ENCODE data around the gene CDK5RAP3.

The CDK5RAP3 gene

DNA sequence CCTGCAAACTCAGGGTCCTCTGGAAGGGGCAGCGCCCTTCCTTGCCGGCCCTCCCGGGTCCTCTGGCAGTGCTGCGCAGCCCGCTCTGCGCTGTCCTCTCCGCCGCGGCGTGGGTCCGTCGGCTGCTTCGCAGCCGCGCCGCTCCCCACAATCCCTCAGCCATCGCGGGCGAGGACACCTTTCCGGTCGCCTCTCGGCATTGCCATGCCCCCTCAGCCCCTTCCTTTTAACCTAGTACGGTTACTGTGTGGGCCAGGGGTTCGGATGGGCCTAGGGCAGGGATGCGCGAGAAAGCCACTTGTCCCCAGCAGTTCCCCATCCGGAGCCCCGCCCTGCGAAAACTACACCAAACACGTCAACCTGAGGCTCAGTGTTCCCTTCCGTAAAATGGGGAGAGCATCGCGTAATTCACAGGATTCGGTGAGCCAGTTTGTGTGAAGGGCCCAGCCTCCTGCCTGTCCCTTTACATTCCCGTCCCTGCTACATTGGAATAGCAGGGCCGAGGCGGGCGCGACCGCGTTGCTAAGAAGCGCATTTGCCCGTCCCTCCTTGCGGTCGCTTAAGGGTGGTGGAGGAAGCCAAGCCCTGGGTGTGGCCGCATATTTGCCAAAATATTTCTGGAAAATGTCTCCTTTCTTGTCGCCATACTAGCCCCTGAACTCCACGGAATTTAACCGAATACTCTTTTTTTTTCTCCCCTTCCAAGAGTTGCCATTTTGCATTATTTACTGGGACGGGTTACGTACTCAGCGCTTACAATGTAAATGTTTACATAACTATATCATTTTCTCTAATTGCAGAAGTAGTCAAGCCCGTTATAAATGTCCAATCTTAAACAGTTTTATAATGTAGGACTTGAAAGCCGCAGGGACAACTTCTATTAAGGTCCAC lies 53.5 kb downstream of the CDK5RAP3 start:
- DNase-seq (ENCODE audit: low read depth): peak; percentile 20

DNA sequence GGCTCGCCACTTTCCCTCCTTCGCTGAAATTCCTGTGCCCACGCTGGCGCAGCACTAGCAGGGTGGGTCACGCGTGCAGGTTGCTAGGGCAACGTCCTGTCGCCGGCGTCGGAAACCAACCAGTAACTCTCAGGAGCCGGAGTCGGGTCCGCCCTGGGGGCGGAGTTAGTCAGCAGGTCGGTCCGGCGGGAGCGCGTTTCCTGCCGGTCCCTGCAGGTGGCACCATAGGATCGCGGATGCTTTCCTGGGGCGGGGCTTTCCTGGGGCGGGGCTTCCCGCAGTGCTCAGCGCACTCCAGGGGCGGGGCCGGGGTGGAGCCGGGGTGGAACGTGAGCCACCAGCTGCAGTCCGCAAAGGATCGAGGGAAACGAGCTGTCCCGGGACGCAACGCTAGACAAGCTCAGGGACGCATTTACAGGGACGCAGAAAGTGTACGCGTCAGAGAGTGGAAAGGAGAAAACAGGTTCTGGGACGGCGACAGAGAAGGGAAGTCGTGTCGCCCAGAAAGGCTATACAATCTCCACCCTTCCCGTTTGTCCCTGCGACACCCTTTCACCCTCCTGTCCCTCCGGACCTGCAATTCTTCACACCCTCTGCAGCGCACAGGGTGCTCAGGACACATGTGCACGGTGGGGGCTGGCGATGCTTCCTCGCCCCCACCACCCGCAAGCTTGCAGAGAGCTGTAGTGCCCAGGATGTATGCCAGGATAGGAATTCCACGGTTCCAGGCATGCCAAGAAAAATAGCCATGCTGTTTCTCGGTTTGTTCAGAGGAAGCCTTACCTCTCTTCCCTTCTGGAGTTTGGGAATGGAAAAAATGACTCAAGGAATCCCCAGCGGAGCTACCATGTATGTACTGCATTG lies 54.4 kb downstream of the CDK5RAP3 start:
- peak; percentile 96 for DNase-seq (ENCODE audit: low read depth)

DNA sequence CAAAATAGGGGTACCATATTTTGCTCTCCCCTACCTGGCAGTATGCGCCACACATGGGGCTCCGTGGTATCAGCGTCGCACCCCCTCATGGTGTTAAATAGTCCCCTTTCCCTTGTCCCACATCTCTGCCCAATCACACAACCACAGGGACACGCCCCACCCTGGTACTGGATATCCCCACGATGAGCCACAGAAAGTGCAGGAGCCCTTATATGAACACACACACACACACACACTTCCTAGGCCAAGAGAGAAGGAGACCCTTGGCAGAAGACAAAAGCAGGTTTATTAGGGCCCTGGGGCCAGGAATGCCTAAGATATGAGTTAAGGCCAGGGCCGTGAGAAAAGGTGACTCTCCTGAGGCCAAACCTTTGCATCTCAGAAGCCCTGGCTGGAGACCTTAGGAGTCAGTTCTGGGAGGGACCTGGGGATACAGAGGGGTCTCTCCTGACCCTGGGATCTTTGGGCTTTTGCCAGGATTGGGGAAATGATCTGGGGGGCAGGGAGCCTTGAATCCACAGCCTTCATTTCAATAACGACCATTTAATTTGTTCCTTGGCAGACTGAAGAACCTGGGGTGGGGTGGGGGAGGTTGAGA lies 55.1 kb downstream of the CDK5RAP3 start:
- no peak for DNase-seq (ENCODE audit: low read depth)

DNA sequence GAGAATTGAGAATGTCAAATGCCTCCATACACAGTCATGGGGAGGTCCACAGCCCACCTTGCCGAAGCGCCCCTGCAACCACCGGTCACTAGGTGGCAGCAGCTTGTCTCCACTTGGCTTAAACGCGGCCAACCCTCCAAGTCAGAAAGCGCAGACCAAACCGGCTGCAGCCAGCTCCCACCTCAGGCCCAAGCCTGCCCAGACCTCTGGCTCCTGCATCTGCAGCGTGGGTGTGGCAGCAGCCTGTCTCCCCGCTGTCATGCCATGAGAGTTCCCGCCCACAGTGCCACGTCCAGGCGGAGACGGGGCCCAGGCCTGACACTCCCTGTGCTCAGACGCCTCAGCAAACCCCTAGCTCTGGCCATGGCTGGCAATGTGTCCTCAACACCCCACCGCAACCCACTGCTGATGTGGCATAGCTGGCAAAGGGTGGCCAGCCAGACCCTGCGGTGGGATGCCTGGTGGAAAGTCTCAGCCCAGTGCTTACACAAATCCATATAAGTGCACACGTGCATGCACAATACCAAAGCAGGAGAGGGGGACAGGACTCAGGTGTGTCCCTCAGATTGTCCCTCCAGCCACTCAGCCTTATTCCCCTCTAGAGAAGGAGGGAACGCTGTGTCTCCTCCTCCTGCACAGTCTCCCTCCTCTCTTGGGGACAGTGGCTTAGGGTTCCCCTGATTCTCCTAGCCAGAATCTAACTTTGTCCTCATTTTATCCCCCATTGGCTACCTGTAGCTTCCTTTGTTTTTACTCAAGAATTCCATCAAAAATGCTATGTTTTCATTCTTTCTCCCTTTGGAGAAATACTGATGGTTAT lies 55.8 kb downstream of the CDK5RAP3 start:
- DNase-seq (ENCODE audit: low read depth): peak; percentile 42

DNA sequence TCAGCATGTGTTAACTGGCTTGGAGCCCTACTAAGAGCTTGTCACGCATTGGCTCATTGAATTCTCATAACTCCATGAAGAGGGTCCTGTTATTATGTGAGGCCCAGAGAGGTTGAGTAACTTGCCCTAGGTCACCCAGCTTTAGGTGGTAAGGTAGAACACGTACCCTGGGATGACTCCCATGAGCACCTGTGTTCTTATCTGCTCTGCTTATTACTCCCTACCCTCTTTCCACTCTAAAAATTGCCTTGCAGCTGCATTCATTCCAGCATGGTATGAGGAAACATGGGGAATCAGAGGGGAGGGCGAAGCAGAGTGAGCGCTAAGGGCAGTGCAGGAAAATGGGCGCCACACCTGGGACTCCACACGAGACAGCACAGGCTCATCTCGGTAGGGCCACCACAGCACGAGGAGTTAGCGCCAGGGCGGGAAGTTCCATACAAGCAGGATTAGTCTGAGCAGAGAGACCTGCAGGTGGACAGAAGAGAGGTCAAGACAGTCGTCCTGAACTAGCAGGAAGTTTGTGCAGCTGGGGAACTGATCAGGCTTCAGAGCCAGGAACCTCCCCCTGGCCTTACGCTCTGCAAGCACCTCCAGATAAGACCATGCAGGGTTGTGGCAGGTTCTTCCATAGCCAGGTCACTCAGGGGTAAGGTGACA lies 56.5 kb downstream of the CDK5RAP3 start:
- no peak for DNase-seq (ENCODE audit: low read depth)

DNA sequence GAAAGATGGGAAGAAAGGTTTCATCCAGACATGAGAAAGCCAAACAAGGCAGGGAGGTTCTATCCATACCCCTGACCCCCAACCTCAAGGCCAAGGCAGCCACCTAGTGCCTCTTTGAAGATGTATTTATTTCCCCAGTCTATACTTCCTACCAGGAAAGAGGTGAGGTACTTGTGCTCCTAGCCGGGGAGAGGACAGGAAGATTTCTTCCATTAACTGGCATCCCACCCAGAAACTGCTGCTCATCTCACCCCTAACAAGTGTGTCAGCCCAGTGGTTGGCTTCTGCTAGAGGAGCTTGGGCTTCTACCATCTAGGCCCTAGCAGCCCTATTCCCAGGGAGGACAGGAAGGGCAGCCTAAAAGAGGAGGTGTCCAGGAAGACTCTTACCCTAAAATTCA lies 57.8 kb downstream of the CDK5RAP3 start:
- DNase-seq (ENCODE audit: low read depth): no peak

DNA sequence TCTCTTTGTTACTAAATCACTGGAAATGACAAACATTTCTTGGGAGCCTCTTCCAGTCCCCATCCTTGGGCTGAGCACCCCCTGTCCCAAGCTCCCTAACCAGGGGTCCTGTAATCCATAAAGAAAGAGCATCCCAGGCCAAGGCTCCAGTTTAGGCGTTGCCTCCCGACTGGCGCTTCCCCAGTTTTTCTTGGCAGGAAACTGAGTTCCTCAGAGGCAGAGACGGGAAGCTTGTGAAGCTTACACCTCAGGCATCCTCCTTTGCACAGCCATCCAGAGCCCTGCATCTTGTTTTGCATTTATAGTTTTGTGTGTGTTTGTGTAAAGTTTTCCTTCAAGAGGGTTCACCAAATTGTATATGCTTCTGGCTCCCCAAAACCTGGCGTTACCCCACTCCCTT lies 59.6 kb downstream of the CDK5RAP3 start:
- no peak for DNase-seq (ENCODE audit: low read depth)

Measured in activated T-helper 1 cell treated with Interleukin-2 at 50 U/mL for 16 hours (primary cell).